Lower leg skin (tissue), 4 donors: ENCODE data around the gene ABHD15. TPM values are rescaled to one million over a fixed set of nuclear protein-coding genes. Genes with fewer than 3 reads are reported as not detected.

Experiments used
- DNase-seq, 2 donors: peaks; one replicate each; pipeline ENCODE4 v3.0.0-alpha.2; 2019; ENCODE audit warnings: low spot score in 2 of 2
- H3K4me3 ChIP-seq: fragments of 200-600 bp; sonication (generic); 2 replicates; pipeline ENCODE4 v1.5.1; 2017; ENCODE audit warnings: mild to moderate bottlenecking, low read depth; ENCODE audit not compliant: poor library complexity, severe bottlenecking
- CTCF ChIP-seq, 3 donors: fragments of 450-650 bp; IDR thresholded peaks; one replicate each; pipeline ENCODE4 v1.5.1; 2016; ENCODE audit warnings: antibody characterized with exemption in 3 of 3, mild to moderate bottlenecking in 3 of 3, moderate library complexity in 2 of 3
- POLR2A ChIP-seq, 2 donors: fragments of 450-650 bp; IDR thresholded peaks; one replicate each; pipeline ENCODE4 v1.6.1; 2016 to 2017; ENCODE audit warnings: antibody characterized with exemption in 2 of 2, mild to moderate bottlenecking in 1 of 2, moderate library complexity in 1 of 2
- WGBS, 2 donors: methylation state at CpG; one replicate each; pipeline ENCODE4 v1.1.5; 2018; 5-methylcytosine and 5-hydroxymethylcytosine counted together
- intact Hi-C: fragments of 100-400 bp; cut with DNase I; formaldehyde crosslinking; loops from one replicate; pipeline ENCODE4 v1.15.0; 2023; ENCODE audit warnings: low total_unique reads
- total RNA-seq, 4 donors: library from RNA; depleted of rRNA; stranded (reverse); fragments of >200 nt; gene quantifications; one replicate each; pipeline ENCODE4 v1.1.0, GENCODE V29; 2016

ABHD15 gene
- total RNA-seq, 4 donors from 2014 or later = 4.1 to 10.4 (median 7.5) TPM

GRCh38 chr17:29608986-29609385, 42.1 kb upstream of the ABHD15 start:
- 89 to 91% methylated on average over 6 to 15 of the region's 15 CpGs for WGBS, 2 donors
- DNase-seq = no peak

DNA sequence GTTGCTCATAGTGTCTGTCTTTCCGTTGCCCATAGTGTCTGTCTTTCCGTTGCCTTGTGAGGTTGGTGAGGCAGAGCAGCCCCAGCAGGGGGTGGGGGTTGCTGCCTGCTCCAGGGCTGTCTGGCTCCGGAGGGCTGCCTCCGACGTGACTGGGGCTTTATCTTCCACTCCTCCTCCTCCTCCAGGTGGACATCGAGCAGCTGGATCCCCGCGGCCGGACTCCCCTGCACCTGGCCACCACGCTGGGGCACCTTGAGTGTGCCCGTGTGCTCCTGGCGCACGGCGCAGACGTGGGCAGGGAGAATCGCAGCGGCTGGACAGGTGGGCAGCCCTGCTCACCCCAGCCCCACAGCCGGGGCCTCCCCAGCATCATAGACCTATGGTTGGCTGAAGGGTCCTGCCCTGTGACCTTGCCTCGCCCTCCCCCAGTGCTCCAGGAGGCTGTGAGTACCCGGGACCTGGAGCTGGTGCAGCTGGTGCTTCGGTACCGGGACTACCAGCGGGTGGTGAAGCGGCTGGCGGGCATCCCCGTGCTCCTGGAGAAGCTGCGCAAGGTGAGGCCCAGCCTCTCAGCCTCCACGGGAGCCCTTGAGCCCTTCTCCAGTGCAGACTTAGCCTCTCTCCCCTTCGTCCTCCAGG, 40.8 kb upstream of the ABHD15 start:
- TF ChIP-seq POLR2A (IDR thresholded peaks at IDR 0.05) = no peak
- no peak for TF ChIP-seq CTCF (IDR thresholded peaks at IDR 0.05)
- 93 to 94% methylated on average over 27 to 29 of the region's 29 CpGs for WGBS, 2 donors
- H3K4me3 ChIP-seq = no peak overlapping the region
- intact Hi-C loops = no loop called here
- no peak for DNase-seq

More at GRCh38 chr17:29608986-29609385, 42.1 kb upstream of the ABHD15 start:
- intact Hi-C loops = no loop called here
- no peak overlapping the region for H3K4me3 ChIP-seq
- TF ChIP-seq POLR2A (IDR thresholded peaks at IDR 0.05) (no peak), CTCF (IDR thresholded peaks at IDR 0.05) (no peak)

- TF ChIP-seq CTCF (IDR thresholded peaks at IDR 0.05) = no peak
- WGBS, 2 donors = 85% methylated on average over 6 of the region's 6 CpGs
- no peak for DNase-seq
- H3K4me3 ChIP-seq = no peak overlapping the region
- intact Hi-C loops = no loop called here
These were observed 36.4 kb upstream of the ABHD15 start for GRCh38 chr17:29603109-29603674.

GRCh38 chr17:29597361-29598172, 30.7 kb upstream of the ABHD15 start:
- 61 to 70% methylated on average over 9 to 13 of the region's 13 CpGs for WGBS, 2 donors
- intact Hi-C loops = no loop called here
- no peak for DNase-seq
- TF ChIP-seq CTCF (IDR thresholded peaks at IDR 0.05) (no peak), POLR2A (IDR thresholded peaks at IDR 0.05) (no peak)
- H3K4me3 ChIP-seq = no peak overlapping the region

DNA sequence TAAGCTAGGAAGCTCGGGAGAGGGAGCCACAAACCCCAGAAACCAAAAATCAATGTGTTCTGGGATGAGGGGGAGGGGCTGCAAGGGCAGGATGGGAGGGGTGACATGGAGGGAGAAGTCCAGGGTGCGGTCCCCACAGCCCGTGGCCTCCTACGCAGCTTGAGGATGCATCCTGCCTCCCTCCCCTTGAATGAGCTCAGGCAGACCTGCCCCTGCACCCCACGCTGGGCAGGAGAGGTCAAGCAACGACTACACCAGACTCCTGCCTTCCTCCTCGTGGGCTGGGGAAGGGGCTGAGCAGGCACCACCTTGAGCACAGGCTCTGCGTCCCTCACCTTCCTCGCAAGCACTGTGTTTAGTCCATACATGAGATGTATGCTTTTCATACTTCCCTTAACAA, 30.0 kb upstream of the ABHD15 start:
- peak in 1 of 2 donors; percentile 11 for DNase-seq
- TF ChIP-seq POLR2A (IDR thresholded peaks at IDR 0.05) (no peak), CTCF (IDR thresholded peaks at IDR 0.05) (no peak)
- intact Hi-C loops = no loop called here
- WGBS, 2 donors = 60 to 71% methylated on average over 9 of the region's 9 CpGs
- H3K4me3 ChIP-seq = no peak overlapping the region
